GM19463 (cell line): ENCODE measurements around the gene CTXND1.
"Not testable (repeated sequence)": the region's sequence is repeated elsewhere in the genome, so short reads cannot be mapped to it uniquely, and the experiment has no call there.

Experiments used
- ATAC-seq: cut with Tn5 transposase; IDR thresholded peaks from one replicate; pipeline ENCODE4 v1.9.1; 2021; ENCODE audit warnings: mild to moderate bottlenecking, moderate library complexity; ENCODE audit not compliant: unreplicated experiment

Gene CTXND1

GRCh38 chr15:80161468-80162016, 90.5 kb downstream of the CTXND1 start:
- no peak for ATAC-seq

GRCh38 chr15:80160570-80161156, 91.3 kb downstream of the CTXND1 start:
- ATAC-seq, result peak; percentile 75

DNA sequence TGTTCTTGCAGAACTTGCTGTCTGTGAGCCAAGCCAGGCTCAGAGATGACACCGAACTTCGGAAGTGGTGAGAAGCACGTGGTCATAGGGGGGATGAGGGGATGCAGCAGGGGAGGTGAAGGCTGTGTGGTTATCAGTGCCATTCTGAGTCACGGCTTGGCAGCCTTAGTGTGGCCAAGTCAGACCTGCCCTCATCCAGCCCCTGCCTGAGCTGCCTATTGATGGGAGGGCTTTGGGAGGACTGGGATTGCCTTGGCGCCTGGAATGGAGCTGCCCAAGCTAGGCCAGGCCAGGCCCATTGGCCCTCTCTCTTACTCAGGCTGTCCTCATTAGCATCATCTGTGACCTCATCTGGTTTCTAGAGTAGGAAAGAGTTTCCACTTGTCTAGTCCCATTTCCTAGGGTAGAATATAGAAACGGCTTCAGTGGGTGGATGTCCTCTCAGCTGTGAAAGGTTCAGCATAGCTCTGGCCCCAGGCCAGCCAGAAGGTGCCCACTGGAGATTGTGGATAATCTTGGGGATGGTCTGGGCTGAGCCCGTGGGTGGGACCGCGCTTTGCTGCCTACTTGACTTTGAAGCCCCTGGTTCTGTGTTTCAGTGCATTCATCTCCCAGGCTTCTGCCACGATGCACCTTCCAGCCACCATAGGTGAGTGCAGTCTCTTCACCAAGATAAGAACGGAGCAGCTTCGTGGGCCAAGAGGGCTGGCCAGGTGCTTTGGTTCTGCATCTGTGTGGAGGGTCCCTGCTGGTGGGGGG, 92.0 kb downstream of the CTXND1 start:
- ATAC-seq, result peak; percentile 42

DNA sequence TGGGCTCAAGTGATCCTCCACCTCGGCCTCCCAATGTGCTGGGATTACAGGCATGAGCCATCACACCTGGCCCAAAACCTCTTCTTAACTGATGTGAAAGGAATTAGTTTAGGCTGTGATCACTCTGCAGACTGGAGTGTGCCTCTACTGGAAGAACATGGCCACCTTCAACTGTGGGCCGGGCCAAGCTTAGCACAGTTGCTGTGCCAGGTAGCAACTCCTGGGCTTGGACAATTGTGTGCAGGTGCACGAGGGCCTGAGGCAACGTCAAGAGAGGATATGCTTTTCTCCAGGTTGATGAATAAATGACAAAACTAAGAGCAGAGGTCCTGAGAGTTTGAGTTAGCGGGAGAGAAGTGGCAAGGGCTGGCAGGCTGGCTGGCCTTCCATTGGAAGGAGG, 92.7 kb downstream of the CTXND1 start:
- ATAC-seq, result no peak

DNA sequence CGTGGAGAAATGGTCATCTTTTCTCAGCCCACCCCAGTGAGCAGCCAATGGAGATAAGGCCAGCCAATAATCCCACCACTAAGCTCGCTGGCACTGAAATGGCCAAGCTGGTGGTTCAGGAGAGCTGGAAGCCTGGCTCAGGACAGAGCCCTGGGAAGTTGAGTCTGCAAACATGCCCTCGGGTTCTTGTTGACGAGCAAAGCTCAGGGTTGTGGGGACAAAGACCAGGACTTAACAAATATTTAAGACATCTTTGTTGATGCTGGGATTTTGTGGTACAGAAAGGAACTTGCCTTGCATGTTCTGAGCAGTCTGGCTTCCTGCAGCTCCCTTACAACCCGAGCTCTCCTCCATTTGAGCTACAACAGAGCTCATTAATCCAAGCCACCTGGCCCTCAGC, 94.8 kb downstream of the CTXND1 start:
- ATAC-seq, result no peak

DNA sequence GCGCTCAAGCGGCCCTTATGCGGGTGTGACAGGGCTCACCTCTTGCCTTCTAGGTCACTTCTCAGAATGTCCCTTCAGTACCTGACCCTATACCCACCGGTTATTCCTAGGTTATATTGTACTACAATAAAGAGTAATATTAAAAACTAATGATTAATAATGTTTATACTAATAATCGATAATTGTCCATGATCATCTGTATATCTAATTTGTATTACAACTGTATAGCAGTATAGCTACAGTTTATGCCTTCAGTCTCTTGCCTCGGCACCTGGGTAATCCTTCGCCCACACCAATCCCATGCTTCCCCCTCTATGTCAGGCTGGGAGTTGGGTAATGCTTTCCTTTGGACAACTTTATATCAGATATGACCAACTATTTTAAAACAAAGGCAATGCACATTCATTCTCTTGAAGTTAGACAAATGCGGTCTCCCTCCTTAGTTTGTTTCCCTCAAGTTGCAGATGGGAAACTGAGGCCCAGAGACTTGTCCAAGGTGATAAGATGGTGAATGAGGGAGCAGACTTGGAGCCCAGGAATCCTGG, 95.8 kb downstream of the CTXND1 start:
- ATAC-seq, result no peak

- not testable (repeated sequence) for ATAC-seq
Measured at GRCh38 chr15:80155378-80156175, 96.4 kb downstream of the CTXND1 start.

- no peak for ATAC-seq
Measured at GRCh38 chr15:80155001-80155377, 97.0 kb downstream of the CTXND1 start.

GRCh38 chr15:80154336-80154735, 97.7 kb downstream of the CTXND1 start:
- ATAC-seq, result no peak

DNA sequence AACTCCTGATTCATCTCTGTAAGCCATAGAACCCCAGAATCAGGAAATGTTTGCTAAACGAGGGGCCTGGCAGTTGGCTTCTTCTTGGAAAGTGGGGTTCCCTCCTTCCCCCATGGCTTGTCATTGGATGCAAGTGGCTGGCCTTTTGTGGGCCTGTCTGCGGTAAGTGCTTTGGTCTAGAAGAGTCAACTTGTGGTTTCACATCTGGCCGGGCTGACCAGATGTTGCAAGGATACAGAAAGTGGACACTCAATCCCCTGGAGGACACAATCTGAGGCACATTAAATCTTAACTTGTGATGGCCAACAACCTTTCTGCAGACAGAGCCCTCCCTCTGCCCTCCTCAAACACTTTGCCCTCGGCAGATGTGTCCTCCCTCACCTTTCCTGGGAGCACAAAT, 98.1 kb downstream of the CTXND1 start:
- no peak for ATAC-seq

- ATAC-seq, result peak; percentile 42
Measured at GRCh38 chr15:80152896-80153876, 98.8 kb downstream of the CTXND1 start, which contains the start of gene FAH. FAH (plus strand) TSS chr15:80152999; CDS start chr15:80153055, 56 bp downstream.

- ATAC-seq, result peak; percentile 64
Measured at GRCh38 chr15:80152180-80152895, 99.7 kb downstream of the CTXND1 start.

- ATAC-seq, result no peak
Measured at GRCh38 chr15:80151576-80151975, 100.4 kb downstream of the CTXND1 start.

DNA sequence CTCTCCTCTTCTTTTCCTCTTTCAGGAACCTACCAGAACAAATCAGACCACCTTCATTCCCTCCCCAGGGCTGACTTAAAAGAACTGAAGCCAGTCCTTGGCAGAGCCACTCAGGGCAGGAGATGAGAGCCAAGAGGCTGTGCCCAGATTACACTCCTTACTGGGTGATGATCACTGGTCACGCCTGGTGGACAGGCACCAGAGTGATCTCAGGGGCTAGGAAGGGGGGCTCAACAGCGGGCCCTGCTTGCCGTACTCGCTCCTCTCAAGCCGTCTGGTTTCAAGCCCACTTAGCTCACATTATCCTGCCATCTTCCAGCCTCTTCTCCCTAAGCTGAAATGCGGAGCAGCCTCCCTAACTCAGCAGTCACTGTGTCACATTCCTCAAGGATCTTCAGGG, 100.9 kb downstream of the CTXND1 start:
- ATAC-seq, result no peak
